GM21515 (cell line): Measurements from ENCODE around the gene NOX3.
"Not testable (repeated sequence)": the region's sequence is repeated elsewhere in the genome, so short reads cannot be mapped to it uniquely, and the experiment has no call there.

Source experiments
- ATAC-seq: cut with Tn5 transposase; IDR thresholded peaks from one replicate; pipeline ENCODE4 v1.9.1; 2021; ENCODE audit not compliant: unreplicated experiment

The NOX3 gene

GRCh38 chr6:155468543-155468942, 12.9 kb upstream of the NOX3 start:
- ATAC-seq: not testable (repeated sequence)

GRCh38 chr6:155466539-155466938, 10.9 kb upstream of the NOX3 start:
- ATAC-seq: no peak

- ATAC-seq: no peak
These were observed 5.9 kb upstream of the NOX3 start for GRCh38 chr6:155461556-155461955.

- ATAC-seq: no peak
These were observed 1.2 kb downstream of the NOX3 start for GRCh38 chr6:155454471-155454870.

- ATAC-seq: no peak
These were observed 1.6 kb downstream of the NOX3 start for GRCh38 chr6:155454008-155454407.

- ATAC-seq: no peak
These were observed 3.1 kb downstream of the NOX3 start for GRCh38 chr6:155452576-155452975.

GRCh38 chr6:155451530-155451929, 4.1 kb downstream of the NOX3 start:
- ATAC-seq: not testable (repeated sequence)

- no peak for ATAC-seq
These were observed 5.4 kb downstream of the NOX3 start for GRCh38 chr6:155450240-155450581.

- ATAC-seq: no peak
These were observed 6.0 kb downstream of the NOX3 start for GRCh38 chr6:155449450-155450239.

GRCh38 chr6:155448668-155449449, 6.8 kb downstream of the NOX3 start:
- no peak for ATAC-seq

- no peak for ATAC-seq
These were observed 7.7 kb downstream of the NOX3 start for GRCh38 chr6:155447949-155448348.

- no peak for ATAC-seq
These were observed 10.4 kb downstream of the NOX3 start for GRCh38 chr6:155444952-155445903.

- ATAC-seq: no peak
These were observed 11.3 kb downstream of the NOX3 start for GRCh38 chr6:155444120-155444917.

- ATAC-seq: no peak
These were observed 12.5 kb downstream of the NOX3 start for GRCh38 chr6:155443168-155443567.

GRCh38 chr6:155442562-155442961, 13.1 kb downstream of the NOX3 start:
- no peak for ATAC-seq

- ATAC-seq: no peak
These were observed 14.6 kb downstream of the NOX3 start for GRCh38 chr6:155441112-155441465.

- ATAC-seq: no peak
These were observed 15.1 kb downstream of the NOX3 start for GRCh38 chr6:155440398-155441111.

GRCh38 chr6:155439376-155439775, 16.3 kb downstream of the NOX3 start:
- no peak for ATAC-seq

GRCh38 chr6:155436981-155437749, 18.5 kb downstream of the NOX3 start:
- no peak for ATAC-seq
